GM12873 (cell line): Measurements from ENCODE around the gene PIP5K1C.

Source experiments
- CTCF ChIP-seq: IDR thresholded peaks from 2 replicates; pipeline ENCODE4 v1.5.1; 2012; ENCODE audit warnings: low read depth, mild to moderate bottlenecking, moderate library complexity, low read length, control low read depth; ENCODE audit not compliant: insufficient read depth; ENCODE audit errors: missing control alignments

Gene PIP5K1C

DNA sequence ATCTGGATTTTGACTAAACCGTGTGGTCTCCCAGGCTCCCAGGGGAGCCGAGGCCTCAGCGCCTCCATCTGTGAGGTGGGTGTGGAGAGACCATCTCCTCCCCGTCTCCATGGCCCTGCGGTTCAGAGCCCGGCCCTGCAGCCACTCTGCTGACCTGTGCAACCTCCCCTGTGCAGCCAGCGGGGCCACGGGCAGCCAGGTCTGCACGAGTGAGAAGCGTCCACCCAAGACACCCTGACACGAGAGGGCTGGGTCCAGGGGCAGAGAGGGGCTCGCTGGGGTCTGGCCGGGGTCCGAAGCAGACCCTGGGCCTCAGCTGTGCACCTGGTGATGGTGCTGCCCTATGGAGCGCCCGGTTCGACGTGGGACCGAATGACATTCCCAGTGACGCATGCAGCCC is 63.3 kb downstream of the PIP5K1C start:
- TF ChIP-seq CTCF, result no peak

DNA sequence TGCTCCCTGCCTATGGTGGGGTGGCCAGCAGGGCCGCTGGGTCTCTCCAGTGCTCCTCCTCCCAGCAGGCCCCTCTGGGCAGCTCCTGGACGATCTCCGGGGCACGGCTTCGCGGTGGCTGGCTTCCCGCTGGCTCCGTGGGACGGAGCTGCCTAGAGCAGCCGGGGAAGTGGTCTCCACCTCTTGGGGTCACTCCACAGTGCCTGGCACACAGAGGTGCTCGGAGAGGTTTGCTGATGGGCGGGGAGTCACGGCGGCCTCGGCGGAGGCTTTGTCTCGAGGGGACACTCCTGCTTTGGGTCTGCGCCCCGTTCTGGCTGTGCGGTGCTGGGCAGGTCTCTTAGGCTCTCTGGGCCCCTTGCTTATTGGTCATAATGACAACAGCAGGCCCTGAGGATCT is 63.8 kb downstream of the PIP5K1C start:
- TF ChIP-seq CTCF, result no peak

- TF ChIP-seq CTCF, result no peak
Observed at GRCh38 chr19:3634496-3635045, 65.7 kb downstream of the PIP5K1C start.

GRCh38 chr19:3633559-3633988 is 66.7 kb downstream of the PIP5K1C start:
- TF ChIP-seq CTCF, result no peak

DNA sequence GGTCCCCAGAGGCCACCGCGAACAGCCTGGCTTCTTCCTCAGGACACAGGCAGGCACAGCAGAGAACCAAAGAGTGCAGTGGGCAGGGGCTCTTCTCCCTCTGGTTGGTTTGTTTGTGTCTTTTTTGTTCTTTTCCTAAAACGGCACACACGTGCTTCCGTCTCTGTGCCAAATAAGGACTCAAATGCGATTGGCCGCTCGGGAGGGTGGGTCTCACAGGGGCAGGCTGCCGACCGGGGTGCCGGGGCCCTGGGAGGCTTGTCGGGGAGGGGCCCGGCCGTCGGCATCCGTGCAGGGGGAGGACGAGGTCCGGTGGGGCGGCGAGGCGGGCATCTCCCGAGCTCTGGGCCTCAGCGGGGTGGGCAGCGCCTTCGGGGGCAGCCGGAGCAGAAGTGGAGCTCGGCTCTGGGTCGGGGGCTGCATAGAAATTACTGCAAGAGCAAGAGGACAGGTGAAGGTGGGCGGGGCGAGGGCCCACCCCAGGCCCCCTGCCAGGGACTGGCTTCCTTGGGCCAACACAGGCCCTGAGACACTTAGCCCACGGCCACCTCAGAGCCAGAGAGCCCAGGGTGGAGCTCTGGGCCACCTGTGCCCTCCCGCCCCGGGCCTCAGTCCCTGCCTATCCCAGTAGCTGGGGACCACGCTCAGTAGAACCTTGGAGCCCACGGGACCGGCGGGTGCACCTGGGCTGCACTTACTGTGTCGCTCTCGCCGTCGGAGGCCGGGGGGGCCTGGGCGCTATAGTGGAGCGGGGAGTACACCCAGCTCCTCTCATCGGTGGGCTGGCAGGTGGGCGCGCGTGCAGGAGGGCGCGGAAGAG is 67.3 kb downstream of the PIP5K1C start:
- no peak for TF ChIP-seq CTCF

GRCh38 chr19:3632098-3632497 is 68.2 kb downstream of the PIP5K1C start:
- TF ChIP-seq CTCF, result no peak

DNA sequence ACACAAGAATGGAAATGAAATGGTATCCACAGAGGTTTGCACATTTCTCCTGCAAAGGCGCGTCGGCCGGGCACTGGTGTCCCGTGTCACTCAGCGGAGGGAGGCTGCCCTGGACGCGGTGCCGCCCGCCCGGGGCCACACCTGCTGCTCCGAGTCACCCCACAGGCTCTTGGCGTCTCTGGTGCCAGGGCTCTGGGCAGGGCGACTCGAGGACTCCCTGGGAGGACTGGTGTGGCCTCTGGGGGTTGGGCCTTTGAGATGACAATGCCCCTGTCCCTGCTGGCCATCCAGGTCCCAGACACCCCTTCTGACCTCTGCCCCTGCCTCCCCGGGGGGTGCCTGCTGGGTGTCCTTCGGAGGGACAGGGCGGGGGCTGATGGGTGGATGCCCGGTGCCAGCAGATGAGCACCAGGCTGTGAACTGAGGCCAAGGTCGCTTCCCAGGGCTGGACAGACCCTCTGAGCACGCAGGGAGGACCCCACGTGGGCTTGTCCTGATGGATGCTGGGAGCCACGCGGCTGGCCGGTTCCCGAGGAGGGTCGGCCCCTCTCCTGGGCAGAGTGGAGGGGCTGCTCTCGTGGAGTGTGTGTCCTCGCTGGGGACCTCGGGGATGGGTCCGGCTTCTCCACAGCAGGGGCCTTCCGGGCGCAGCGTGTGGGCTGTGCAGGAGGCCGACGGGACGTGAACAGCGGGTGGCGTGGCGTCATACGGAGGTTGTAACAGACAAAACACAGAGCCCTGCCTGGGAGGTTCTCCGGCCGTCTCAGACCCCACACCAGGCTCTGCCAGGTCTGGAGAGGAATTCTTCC is 69.0 kb downstream of the PIP5K1C start:
- no peak for TF ChIP-seq CTCF
